Suprapubic skin (tissue), 4 donors: ENCODE data around the gene MFSD12.

Source experiments
- POLR2A ChIP-seq, 2 donors: fragments of 450-650 bp; IDR thresholded peaks; one replicate each; pipeline ENCODE4 v1.6.1; 2017; ENCODE audit warnings: antibody characterized with exemption in 2 of 2, mild to moderate bottlenecking in 2 of 2, moderate library complexity in 2 of 2
- POLR2AphosphoS5 ChIP-seq, 3 donors: sonication (generic); formaldehyde crosslinking; IDR thresholded peaks; one replicate each; pipeline ENCODE4 v1.6.1; 2017; ENCODE audit warnings: antibody characterized with exemption in 3 of 3

GRCh38 chr19:3593156-3593555 lies 35.8 kb upstream of the MFSD12 start:
- TF ChIP-seq POLR2AphosphoS5 (IDR thresholded peaks at IDR 0.05) = no peak
- no peak for TF ChIP-seq POLR2A (IDR thresholded peaks at IDR 0.05)
